K562 (cell line): ENCODE measurements around the gene MAN1A1. TPM values are rescaled to one million over a fixed set of nuclear protein-coding genes. Genes with fewer than 3 reads are reported as not detected.

Source experiments
- C11orf30 ChIP-seq: fragments of 450-650 bp; IDR thresholded peaks from 2 replicates; pipeline ENCODE4 v1.6.1; 2016; ENCODE audit warnings: low read depth, mild to moderate bottlenecking
- CREB1 ChIP-seq, 2 experiments: sonication (generic) in 1 of 2; formaldehyde crosslinking in 1 of 2; IDR thresholded peaks; 2 replicates each; pipeline versions ENCODE4 v1.6.1 to v1.8.0; 2012 to 2022; ENCODE audit warnings: inconsistent platforms in 1 of 2, mild to moderate bottlenecking in 1 of 2, missing genetic modification reagents in 1 of 2, moderate library complexity in 1 of 2
- DDX20 ChIP-seq: fragments of 450-650 bp; IDR thresholded peaks from 2 replicates; pipeline ENCODE4 v1.6.1; 2016; ENCODE audit warnings: missing genetic modification characterization, low read depth, mild to moderate bottlenecking, missing compliant biosample characterization, moderate library complexity
- ESRRB ChIP-seq: fragments of 250-450 bp; sonication (Bioruptor Pico); IDR thresholded peaks from 2 replicates; pipeline ENCODE4 v1.5.0; 2020; ENCODE audit warnings: mild to moderate bottlenecking, moderate library complexity, borderline replicate concordance
- ETS1 ChIP-seq: conservative IDR thresholded peaks from 2 replicates; pipeline ENCODE4 v1.6.1; 2011; ENCODE audit warnings: low read depth, mild to moderate bottlenecking, low read length; ENCODE audit not compliant: control insufficient read depth
- FOXO4 ChIP-seq: fragments of 450-650 bp; formaldehyde crosslinking; IDR thresholded peaks from 2 replicates; pipeline ENCODE4 v1.4.0; 2020; ENCODE audit warnings: mild to moderate bottlenecking, moderate library complexity
- MCM5 ChIP-seq: fragments of 450-650 bp; IDR thresholded peaks from 2 replicates; pipeline ENCODE4 v1.6.1; 2016; ENCODE audit warnings: low read depth
- MCM7 ChIP-seq, 2 experiments: fragments of 450-650 bp; IDR thresholded peaks; 2 replicates each; pipeline ENCODE4 v1.6.1; 2016 to 2018
- MYBL2 ChIP-seq, 2 experiments: fragments of 450-650 bp in 1 of 2; sonication (generic) in 1 of 2; formaldehyde crosslinking in 1 of 2; IDR thresholded peaks; 2 replicates each; pipeline versions ENCODE4 v1.6.1 to v1.8.1; 2017 to 2022; ENCODE audit warnings: borderline replicate concordance in 1 of 2, inconsistent platforms in 1 of 2, low read depth in 1 of 2, mild to moderate bottlenecking in 1 of 2, missing genetic modification reagents in 1 of 2, moderate library complexity in 1 of 2
- PHF20 ChIP-seq: fragments of 450-650 bp; IDR thresholded peaks from 2 replicates; pipeline ENCODE4 v1.6.1; 2018; ENCODE audit not compliant: partially characterized antibody
- TFAP4 ChIP-seq: sonication (generic); formaldehyde crosslinking; IDR thresholded peaks from 2 replicates; pipeline ENCODE4 v1.8.0; 2022; ENCODE audit warnings: missing genetic modification reagents, mild to moderate bottlenecking, moderate library complexity, borderline replicate concordance
- VEZF1 ChIP-seq: fragments of 200-800 bp; sonication (Bioruptor generic); IDR thresholded peaks from 2 replicates; pipeline ENCODE4 v1.6.1; 2017; ENCODE audit warnings: missing genetic modification characterization, missing compliant biosample characterization
- ZBTB33 ChIP-seq: sonication (generic); formaldehyde crosslinking; IDR thresholded peaks from 2 replicates; pipeline ENCODE4 v1.8.1; 2023; ENCODE audit warnings: mild to moderate bottlenecking, missing genetic modification reagents
- ZKSCAN1 ChIP-seq: fragments of 150-350 bp; IDR thresholded peaks from 2 replicates; pipeline ENCODE4 v1.6.1; 2016; ENCODE audit warnings: low read depth, low read length
- ZKSCAN8 ChIP-seq: fragments of 200-800 bp; sonication (Bioruptor generic); IDR thresholded peaks from 2 replicates; pipeline ENCODE4 v1.6.1; 2016; ENCODE audit warnings: missing genetic modification characterization, missing compliant biosample characterization
- ZNF143 ChIP-seq: sonication (generic); formaldehyde crosslinking; IDR thresholded peaks from 2 replicates; pipeline ENCODE4 v1.9.0; 2022; ENCODE audit warnings: mild to moderate bottlenecking, missing genetic modification reagents
- ZNF431 ChIP-seq: sonication (generic); formaldehyde crosslinking; IDR thresholded peaks from 2 replicates; pipeline ENCODE4 v1.8.0; 2022; ENCODE audit warnings: mild to moderate bottlenecking, missing genetic modification reagents
- ZNF583 ChIP-seq: fragments of 250-450 bp; sonication (Bioruptor Pico); IDR thresholded peaks from 2 replicates; pipeline ENCODE4 v1.4.0; 2020
- ZNF586 ChIP-seq: fragments of 450-650 bp; formaldehyde crosslinking; conservative IDR thresholded peaks from 2 replicates; pipeline ENCODE4 v1.4.0; 2020; ENCODE audit warnings: mild to moderate bottlenecking, moderate library complexity
- ZNF75A ChIP-seq: fragments of 450-650 bp; formaldehyde crosslinking; IDR thresholded peaks from 2 replicates; pipeline ENCODE4 v1.4.0; 2020; ENCODE audit warnings: mild to moderate bottlenecking
- polyA plus RNA-seq, 8 experiments: library from polyadenylated mRNA; depleted of rRNA in 4 of 8; stranded (reverse) in 5 of 8; unstranded in 3 of 8; fragments of >200 nt; fragmentation: Nextera tagmentation in 2 of 8; fragmentation: Illumina TruSeq in 1 of 8; extraction: Ambion mirVana in 2 of 8; extraction: Trizol in 1 of 8; gene quantifications; 2 replicates each; pipeline versions ENCODE4 v1.2.1 to v1.2.3, GENCODE V29; 2011 to 2014; ENCODE audit warnings: inconsistent platforms in 1 of 8, missing spikeins in 1 of 8
- total RNA-seq, 7 experiments: library from RNA; depleted of rRNA in 6 of 7; stranded (reverse); fragments of >200 nt in 6 of 7; fragmentation: Illumina TruSeq in 2 of 7; extraction: Trizol in 2 of 7; gene quantifications; 2 replicates each; pipeline versions ENCODE4 v1.2.1 to v1.2.3, GENCODE V29; 2011 to 2021; ENCODE audit warnings: low replicate concordance in 1 of 7

MAN1A1 gene
- total and polyA plus RNA-seq, 9 of the 15 experiments (the other 6 are each of a cell fraction or from before 2014, with no cell fraction given), result 24.5 to 78.4 (median 59.7) TPM

- TF ChIP-seq MCM5, result no peak
- TF ChIP-seq ESRRB, result no peak
- TF ChIP-seq ZKSCAN1, result peak; percentile 98
- no peak for TF ChIP-seq ZNF586 (CRISPR knock-in tag)
- no peak for TF ChIP-seq FOXO4 (CRISPR knock-in tag)
- no peak for TF ChIP-seq ZNF583
- no peak for TF ChIP-seq ZNF431 (CRISPR knock-in tag)
- no peak for TF ChIP-seq ZNF143 (CRISPR knock-in tag)
- TF ChIP-seq CREB1 (IDR thresholded peaks at IDR 0.05), result peak; percentile 64; the same call in 1 of the 2 replicates
- no peak for TF ChIP-seq CREB1 (CRISPR knock-in tag; IDR thresholded peaks at IDR 0.05)
- peak; percentile 20; the same call in 1 of the 2 replicates for TF ChIP-seq VEZF1 (CRISPR knock-in tag)
- TF ChIP-seq ZNF75A, result no peak
- TF ChIP-seq C11orf30, result peak; percentile 96
- no peak for TF ChIP-seq TFAP4 (CRISPR knock-in tag)
- TF ChIP-seq MYBL2 (IDR thresholded peaks at IDR 0.05; ENCODE audit: low read depth), result peak; percentile 21; the same call in 1 of the 2 replicates
- no peak for TF ChIP-seq MYBL2 (CRISPR knock-in tag; IDR thresholded peaks at IDR 0.05; ENCODE audit: borderline replicate concordance)
- no peak for TF ChIP-seq ZBTB33 (CRISPR knock-in tag)
- TF ChIP-seq PHF20, result peak; percentile 62
- TF ChIP-seq MCM7 (IDR thresholded peaks at IDR 0.05), result peak in 1 of 2 experiments; percentile 11; a peak in 1 of 4 replicates
- no peak for TF ChIP-seq DDX20 (tag)
- TF ChIP-seq ZKSCAN8 (CRISPR knock-in tag), result peak; percentile 79
- TF ChIP-seq ETS1, result no peak
Observed at GRCh38 chr6:119137194-119138072, 212.1 kb downstream of the MAN1A1 start (continued).
